Ascending aorta (tissue), 2 donors: ENCODE measurements around the gene KLHL28. TPM values are rescaled to one million over a fixed set of nuclear protein-coding genes. Genes with fewer than 3 reads are reported as not detected.

Experiments used
- DNase-seq, 2 donors: peaks; one replicate each; pipeline ENCODE4 v3.0.0-alpha.2; 2019; ENCODE audit warnings: low spot score in 2 of 2
- H3K27ac ChIP-seq, 2 donors: fragments of 200-600 bp; sonication (generic); one replicate each; pipeline ENCODE4 v1.5.1; 2016 to 2017; ENCODE audit warnings: mild to moderate bottlenecking in 1 of 2
- H3K27me3 ChIP-seq: fragments of 200-600 bp; sonication (generic); one replicate; pipeline ENCODE4 v1.5.1; 2017
- H3K36me3 ChIP-seq, 2 donors: fragments of 200-600 bp; sonication (generic); one replicate each; pipeline ENCODE4 v1.5.1; 2016
- H3K4me1 ChIP-seq, 2 donors: fragments of 200-600 bp; sonication (generic); one replicate each; pipeline ENCODE4 v1.5.1; 2016 to 2017; ENCODE audit warnings: mild to moderate bottlenecking in 1 of 2
- H3K4me3 ChIP-seq, 2 donors: fragments of 200-600 bp; sonication (generic); one replicate each; pipeline ENCODE4 v1.5.1; 2016 to 2017; ENCODE audit warnings: mild to moderate bottlenecking in 1 of 2
- H3K9me3 ChIP-seq, 2 donors: fragments of 200-600 bp; sonication (generic); one replicate each; pipeline ENCODE4 v1.5.1; 2016
- CTCF ChIP-seq, 3 experiments: fragments of 200-600 bp in 2 of 3; fragments of 450-650 bp in 1 of 3; sonication (generic) in 2 of 3; IDR thresholded peaks; one replicate each; pipeline ENCODE4 v1.5.1; 2016 to 2019; ENCODE audit warnings: antibody characterized with exemption in 3 of 3, mild to moderate bottlenecking in 1 of 3, moderate library complexity in 1 of 3
- intact Hi-C: fragments of 100-400 bp; cut with DNase I; formaldehyde crosslinking; loops from one replicate; pipeline ENCODE4 v1.15.1; 2023
- total RNA-seq: library from RNA; depleted of rRNA; stranded (reverse); fragments of >200 nt; gene quantifications from one replicate; pipeline ENCODE4 v1.1.0, GENCODE V29; 2016

KLHL28 gene
- total RNA-seq, 1 donor from 2014 or later: 6.1 TPM

GRCh38 chr14:44914849-44915248 is 46.9 kb downstream of the KLHL28 start:
- intact Hi-C loops: loop anchor here (5.0 kb wide), 2 partner anchors 47 to 352 kb away; partner anchors contain the start of genes KLHL28 and TOGARAM1
- H3K4me1 ChIP-seq: peaks cover 0 to 6% of the 10 kb centered on the region in 2 donors
- no peak for DNase-seq

DNA sequence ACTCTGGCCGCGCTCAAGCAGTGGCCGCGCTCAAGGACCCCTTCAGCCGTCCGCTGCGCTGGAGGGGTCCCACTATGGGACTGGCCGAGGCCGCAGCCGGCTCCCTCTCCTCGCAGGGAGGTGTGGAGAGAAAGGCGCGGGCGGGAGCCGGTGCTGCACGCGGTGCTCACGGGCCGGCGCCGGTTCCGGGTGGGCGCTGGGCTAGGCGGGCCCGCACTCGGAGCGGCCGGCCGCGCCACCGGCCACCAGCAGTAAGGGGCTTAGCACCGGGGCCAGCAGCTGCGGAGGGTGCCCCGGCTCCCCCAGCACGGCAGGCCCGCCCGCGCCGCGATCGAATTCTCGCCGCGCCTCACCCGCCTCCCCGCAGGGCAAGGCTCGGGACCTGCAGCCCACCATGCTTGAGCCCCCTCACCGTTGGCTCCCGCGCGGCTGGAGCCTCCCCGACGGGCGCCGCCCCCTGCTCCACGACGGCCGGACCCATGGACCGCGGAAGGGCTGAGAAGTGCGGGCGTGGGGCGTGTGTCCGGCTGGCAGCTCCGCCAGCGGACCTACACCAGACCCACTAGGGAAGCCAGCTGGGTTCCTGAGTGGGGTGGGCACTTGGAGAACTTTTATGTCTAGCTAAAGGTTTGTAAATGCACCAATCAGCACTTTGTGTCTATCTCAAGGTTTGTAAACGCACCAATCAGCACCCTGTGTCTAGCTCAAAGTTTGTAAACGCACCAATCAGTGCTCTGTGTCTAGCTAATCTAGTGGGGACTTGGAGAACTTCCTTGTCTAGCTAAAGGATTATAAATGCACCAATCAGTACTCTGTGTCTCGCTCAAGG is 49.5 kb downstream of the KLHL28 start:
- TF ChIP-seq CTCF (IDR thresholded peaks at IDR 0.05): no peak
- Histone ChIP-seq H3K9me3 (no peaks in the 10 kb centered on the region), H3K4me3 (peak overlapping the region; percentile 56 to 77), H3K27me3 (no peaks in the 10 kb centered on the region), H3K4me1 (peaks cover 0 to 6% of the 10 kb centered on the region in 2 donors), H3K27ac (no peak overlapping the region), H3K36me3 (no peaks in the 10 kb centered on the region)
- DNase-seq: no peak
- intact Hi-C loops: loop anchor here (1.0 to 5.0 kb wide), 3 partner anchors 13 to 355 kb away; partner anchors contain the start of genes KLHL28 and TOGARAM1

More at GRCh38 chr14:44914849-44915248, 46.9 kb downstream of the KLHL28 start:
- Histone ChIP-seq H3K4me3 (no peak overlapping the region), H3K9me3 (no peaks in the 10 kb centered on the region), H3K27me3 (no peaks in the 10 kb centered on the region), H3K27ac (no peak overlapping the region), H3K36me3 (no peaks in the 10 kb centered on the region)
- no peak for TF ChIP-seq CTCF (IDR thresholded peaks at IDR 0.05)

GRCh38 chr14:44910821-44911220 is 50.9 kb downstream of the KLHL28 start:
- Histone ChIP-seq H3K9me3 (no peaks in the 10 kb centered on the region), H3K27ac (no peak overlapping the region), H3K4me1 (peaks cover 0 to 6% of the 10 kb centered on the region in 2 donors), H3K36me3 (peaks cover 0 to under 1% of the 10 kb centered on the region in 2 donors), H3K27me3 (no peaks in the 10 kb centered on the region), H3K4me3 (no peak overlapping the region)
- intact Hi-C loops: loop anchor here (5.0 kb wide), 2 partner anchors 51 to 356 kb away; partner anchors contain the start of genes KLHL28 and TOGARAM1
- DNase-seq: no peak
- TF ChIP-seq CTCF (IDR thresholded peaks at IDR 0.05): no peak

DNA sequence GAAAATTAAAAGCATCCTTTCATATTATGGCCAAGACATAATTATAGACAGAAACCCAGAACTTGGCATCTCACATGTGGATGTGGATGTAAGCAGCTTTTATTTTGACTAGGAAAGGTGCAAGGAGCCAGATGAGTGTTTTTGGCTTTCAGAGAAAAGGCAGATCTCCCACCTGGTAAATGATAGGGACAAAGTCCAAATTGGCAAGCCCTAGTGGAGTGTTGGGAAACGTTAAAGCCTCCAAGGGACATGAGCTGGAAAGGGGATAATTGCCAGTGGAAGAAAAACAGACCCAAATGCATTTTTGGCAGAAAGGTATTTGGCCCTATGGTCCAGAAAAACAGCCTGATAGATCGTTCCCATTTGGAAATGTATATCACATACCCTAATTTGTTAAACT is 60.1 kb downstream of the KLHL28 start:
- Histone ChIP-seq H3K9me3 (no peaks in the 10 kb centered on the region), H3K27me3 (no peaks in the 10 kb centered on the region), H3K4me3 (no peak overlapping the region), H3K4me1 (peaks cover 0 to 9% of the 10 kb centered on the region in 2 donors), H3K36me3 (peaks cover 20 to 27% of the 10 kb centered on the region in 2 donors), H3K27ac (no peak overlapping the region)
- no peak for TF ChIP-seq CTCF (IDR thresholded peaks at IDR 0.05)
- no peak for DNase-seq
- intact Hi-C loops: no loop called here

DNA sequence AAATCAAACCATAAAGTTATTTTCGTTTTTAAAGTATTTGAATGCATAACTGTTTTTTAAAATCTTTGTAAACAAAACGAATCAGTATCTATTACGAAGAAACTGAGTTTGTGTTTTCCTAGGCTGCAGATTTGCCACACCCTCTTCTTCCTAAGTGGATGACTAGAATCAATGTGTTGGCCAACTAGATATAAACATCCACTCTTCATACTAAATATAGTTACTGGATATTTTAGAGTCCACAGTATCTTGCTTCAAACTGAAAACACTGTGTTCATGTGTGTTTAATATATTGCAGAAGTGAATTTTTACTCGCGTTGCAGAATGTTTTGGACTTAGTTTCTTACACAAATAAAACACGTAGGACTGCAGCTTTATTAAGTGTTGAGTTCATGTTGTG is 63.2 kb downstream of the KLHL28 start:
- no peak for TF ChIP-seq CTCF (IDR thresholded peaks at IDR 0.05)

More for the DNA sequence above, 63.2 kb downstream of the KLHL28 start:
- H3K4me3 ChIP-seq: peak overlapping the region; percentile 77 to 82
- peaks cover 0 to 15% of the 10 kb centered on the region in 2 donors for H3K4me1 ChIP-seq
- DNase-seq: no peak
- peaks cover 5 to 8% of the 10 kb centered on the region in 2 donors for H3K36me3 ChIP-seq
- no peaks in the 10 kb centered on the region for H3K9me3 ChIP-seq
- intact Hi-C loops: loop anchor here (5.0 kb wide), 2 partner anchors 184 to 354 kb away; partner anchors contain the start of genes MIS18BP1 and PRPF39
- no peaks in the 10 kb centered on the region for H3K27me3 ChIP-seq
- peak overlapping the region; percentile 99 to 100 for H3K27ac ChIP-seq
